ENCODE measurements around the gene FBXL13. TPM values are rescaled to one million over a fixed set of nuclear protein-coding genes. Genes with fewer than 3 reads are reported as not detected.

FBXL13 gene
- total RNA-seq, 2 donors from 2014 or later = 4.2 to 5.6 TPM

GRCh38 chr7:102892631-102893278 is 181.8 kb downstream of the FBXL13 start:
- H3K27ac ChIP-seq = no peak overlapping the region
- TF ChIP-seq POLR2A (IDR thresholded peaks at IDR 0.05) (no peak), CTCF (IDR thresholded peaks at IDR 0.05) (no peak)
- 59 to 65% methylated on average over 1 of the region's 1 CpG for WGBS, 2 donors
- no peaks in the 10 kb centered on the region for H3K9me3 ChIP-seq
- ATAC-seq (no peak), DNase-seq (no peak)
- no peaks in the 10 kb centered on the region for H3K27me3 ChIP-seq
- no peaks in the 10 kb centered on the region for H3K4me1 ChIP-seq
- no peaks in the 10 kb centered on the region for H3K36me3 ChIP-seq (replicated peaks in 1 of 2; ENCODE audit: insufficient read depth in 1 of 2, low read depth in 2 of 2)
- H3K4me3 ChIP-seq = no peak overlapping the region
- intact Hi-C loops (cut with DNase I) = no loop called here

GRCh38 chr7:102891693-102892261 is 182.8 kb downstream of the FBXL13 start:
- Histone ChIP-seq H3K9me3 (no peaks in the 10 kb centered on the region), H3K27me3 (no peaks in the 10 kb centered on the region), H3K4me1 (no peaks in the 10 kb centered on the region), H3K4me3 (no peak overlapping the region), H3K36me3 (replicated peaks in 1 of 2; ENCODE audit: insufficient read depth in 1 of 2, low read depth in 2 of 2) (no peaks in the 10 kb centered on the region), H3K27ac (no peak overlapping the region)
- TF ChIP-seq CTCF (IDR thresholded peaks at IDR 0.05) (no peak), POLR2A (IDR thresholded peaks at IDR 0.05) (no peak)
- 81 to 83% methylated on average over 1 of the region's 1 CpG for WGBS, 2 donors
- ATAC-seq = no peak
- intact Hi-C loops (cut with DNase I) = no loop called here
- DNase-seq = peak in 3 of 4 donors; percentile 38 to 75 (median 41)

DNA sequence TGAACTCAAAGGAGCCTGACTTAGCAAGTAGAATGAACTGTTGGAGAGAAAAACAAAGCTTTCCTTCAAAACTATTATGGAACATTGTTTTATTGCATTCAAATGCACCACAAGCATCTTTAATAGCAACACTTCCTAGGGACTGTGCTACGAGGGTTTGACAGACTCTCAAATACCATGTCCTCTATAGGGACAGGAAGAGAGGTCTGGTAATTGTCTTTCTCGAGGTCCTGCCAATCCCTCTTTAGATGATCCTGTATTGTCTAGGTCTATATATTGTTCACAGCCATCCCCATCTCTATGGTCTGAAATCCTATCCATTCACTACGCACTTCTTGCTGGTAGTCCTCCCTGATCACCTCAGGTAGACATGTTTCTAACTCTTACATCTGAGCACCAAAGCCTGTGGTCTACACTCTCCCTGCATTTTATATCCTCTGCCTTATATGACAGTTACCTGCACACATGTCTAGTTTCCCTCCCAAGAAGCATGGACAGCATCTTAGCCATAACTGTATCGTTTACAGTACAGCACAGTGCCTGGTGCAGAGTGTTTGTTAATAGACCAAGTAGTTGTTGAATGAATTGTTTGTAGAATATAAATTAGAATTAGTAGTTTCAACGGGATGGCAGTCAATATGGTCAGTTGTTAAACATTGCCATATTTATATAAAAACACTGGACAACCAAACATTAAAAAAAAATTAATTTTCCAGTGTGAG is 183.5 kb downstream of the FBXL13 start:
- DNase-seq = no peak
- Histone ChIP-seq H3K36me3 (replicated peaks in 1 of 2; ENCODE audit: insufficient read depth in 1 of 2, low read depth in 2 of 2) (no peaks in the 10 kb centered on the region), H3K27me3 (no peaks in the 10 kb centered on the region), H3K4me3 (no peak overlapping the region), H3K9me3 (no peaks in the 10 kb centered on the region), H3K4me1 (no peaks in the 10 kb centered on the region), H3K27ac (no peak overlapping the region)
- intact Hi-C loops (cut with DNase I) = no loop called here
- TF ChIP-seq CTCF (IDR thresholded peaks at IDR 0.05) = no peak
- no peak for TF ChIP-seq POLR2A (IDR thresholded peaks at IDR 0.05)
- 72 to 81% methylated on average over 5 of the region's 5 CpGs for WGBS, 2 donors
- ATAC-seq = no peak

GRCh38 chr7:102890292-102890970 is 184.2 kb downstream of the FBXL13 start:
- no peak for ATAC-seq
- Histone ChIP-seq H3K27me3 (no peaks in the 10 kb centered on the region), H3K4me3 (no peak overlapping the region), H3K36me3 (replicated peaks in 1 of 2; ENCODE audit: insufficient read depth in 1 of 2, low read depth in 2 of 2) (no peaks in the 10 kb centered on the region), H3K4me1 (no peaks in the 10 kb centered on the region), H3K9me3 (no peaks in the 10 kb centered on the region), H3K27ac (no peak overlapping the region)
- TF ChIP-seq POLR2A (IDR thresholded peaks at IDR 0.05) (no peak), CTCF (IDR thresholded peaks at IDR 0.05) (no peak)
- 80 to 84% methylated on average over 2 of the region's 2 CpGs for WGBS, 2 donors
- DNase-seq = no peak
- intact Hi-C loops (cut with DNase I) = no loop called here
